ENCODE data around the gene TSHR.

TSHR gene

GRCh38 chr14:81068176-81068782, 112.9 kb downstream of the TSHR start:
- no peak overlapping the region for H3K4me3 ChIP-seq (ENCODE audit: low read depth, low read length)
- H3K36me3 ChIP-seq (ENCODE audit: control insufficient read depth, insufficient read depth, low read length): no peaks in the 10 kb centered on the region
- H3K9me3 ChIP-seq (ENCODE audit: control insufficient read depth, insufficient read depth, low read length): peaks cover 4% of the 10 kb centered on the region; the same call in 1 of the 2 replicates

GRCh38 chr14:81070511-81070910, 115.1 kb downstream of the TSHR start:
- H3K4me1 ChIP-seq (ENCODE audit: control insufficient read depth, insufficient read depth, low read length): no peaks in the 10 kb centered on the region
- H3K9me3 ChIP-seq (ENCODE audit: control insufficient read depth, insufficient read depth, low read length): peaks cover 4% of the 10 kb centered on the region; the same call in 1 of the 2 replicates
- no peak overlapping the region for H3K9ac ChIP-seq (ENCODE audit: low read depth, low read length)
- H3K27me3 ChIP-seq (ENCODE audit: control insufficient read depth, insufficient read depth, low read length): no peaks in the 10 kb centered on the region
- no peak overlapping the region for H3K27ac ChIP-seq (ENCODE audit: low read depth, low read length)
- no peaks in the 10 kb centered on the region for H3K36me3 ChIP-seq (ENCODE audit: control insufficient read depth, insufficient read depth, low read length)
- no peak overlapping the region for H3K4me3 ChIP-seq (ENCODE audit: low read depth, low read length)

More at GRCh38 chr14:81068176-81068782, 112.9 kb downstream of the TSHR start:
- Histone ChIP-seq H3K9ac (ENCODE audit: low read depth, low read length) (no peak overlapping the region), H3K4me1 (ENCODE audit: control insufficient read depth, insufficient read depth, low read length) (no peaks in the 10 kb centered on the region), H3K27me3 (ENCODE audit: control insufficient read depth, insufficient read depth, low read length) (no peaks in the 10 kb centered on the region), H3K27ac (ENCODE audit: low read depth, low read length) (no peak overlapping the region)

GRCh38 chr14:81085596-81085995, 130.2 kb downstream of the TSHR start:
- Histone ChIP-seq H3K9me3 (ENCODE audit: control insufficient read depth, insufficient read depth, low read length) (no peaks in the 10 kb centered on the region), H3K9ac (ENCODE audit: low read depth, low read length) (no peak overlapping the region), H3K27ac (ENCODE audit: low read depth, low read length) (no peak overlapping the region), H3K36me3 (ENCODE audit: control insufficient read depth, insufficient read depth, low read length) (no peaks in the 10 kb centered on the region), H3K4me3 (ENCODE audit: low read depth, low read length) (no peak overlapping the region), H3K27me3 (ENCODE audit: control insufficient read depth, insufficient read depth, low read length) (no peaks in the 10 kb centered on the region), H3K4me1 (ENCODE audit: control insufficient read depth, insufficient read depth, low read length) (no peaks in the 10 kb centered on the region)

GRCh38 chr14:81087230-81087629, 131.8 kb downstream of the TSHR start:
- no peaks in the 10 kb centered on the region for H3K4me1 ChIP-seq (ENCODE audit: control insufficient read depth, insufficient read depth, low read length)
- no peak overlapping the region for H3K9ac ChIP-seq (ENCODE audit: low read depth, low read length)
- H3K27ac ChIP-seq (ENCODE audit: low read depth, low read length): no peak overlapping the region
- H3K4me3 ChIP-seq (ENCODE audit: low read depth, low read length): no peak overlapping the region
- no peaks in the 10 kb centered on the region for H3K27me3 ChIP-seq (ENCODE audit: control insufficient read depth, insufficient read depth, low read length)
- H3K36me3 ChIP-seq (ENCODE audit: control insufficient read depth, insufficient read depth, low read length): no peaks in the 10 kb centered on the region
- no peaks in the 10 kb centered on the region for H3K9me3 ChIP-seq (ENCODE audit: control insufficient read depth, insufficient read depth, low read length)

GRCh38 chr14:81091139-81091538, 135.7 kb downstream of the TSHR start:
- no peaks in the 10 kb centered on the region for H3K9me3 ChIP-seq (ENCODE audit: control insufficient read depth, insufficient read depth, low read length)
- H3K9ac ChIP-seq (ENCODE audit: low read depth, low read length): no peak overlapping the region
- H3K4me1 ChIP-seq (ENCODE audit: control insufficient read depth, insufficient read depth, low read length): no peaks in the 10 kb centered on the region
- no peak overlapping the region for H3K4me3 ChIP-seq (ENCODE audit: low read depth, low read length)
- H3K27me3 ChIP-seq (ENCODE audit: control insufficient read depth, insufficient read depth, low read length): no peaks in the 10 kb centered on the region
- no peak overlapping the region for H3K27ac ChIP-seq (ENCODE audit: low read depth, low read length)
- H3K36me3 ChIP-seq (ENCODE audit: control insufficient read depth, insufficient read depth, low read length): no peaks in the 10 kb centered on the region

GRCh38 chr14:81091660-81092059, 136.2 kb downstream of the TSHR start:
- H3K9me3 ChIP-seq (ENCODE audit: control insufficient read depth, insufficient read depth, low read length): no peaks in the 10 kb centered on the region
- no peak overlapping the region for H3K27ac ChIP-seq (ENCODE audit: low read depth, low read length)
- H3K9ac ChIP-seq (ENCODE audit: low read depth, low read length): no peak overlapping the region
- no peaks in the 10 kb centered on the region for H3K4me1 ChIP-seq (ENCODE audit: control insufficient read depth, insufficient read depth, low read length)
- H3K36me3 ChIP-seq (ENCODE audit: control insufficient read depth, insufficient read depth, low read length): no peaks in the 10 kb centered on the region
- no peaks in the 10 kb centered on the region for H3K27me3 ChIP-seq (ENCODE audit: control insufficient read depth, insufficient read depth, low read length)
- H3K4me3 ChIP-seq (ENCODE audit: low read depth, low read length): no peak overlapping the region

- no peak overlapping the region for H3K9ac ChIP-seq (ENCODE audit: low read depth, low read length)
- H3K4me1 ChIP-seq (ENCODE audit: control insufficient read depth, insufficient read depth, low read length): no peaks in the 10 kb centered on the region
- no peak overlapping the region for H3K4me3 ChIP-seq (ENCODE audit: low read depth, low read length)
- H3K36me3 ChIP-seq (ENCODE audit: control insufficient read depth, insufficient read depth, low read length): no peaks in the 10 kb centered on the region
- no peaks in the 10 kb centered on the region for H3K9me3 ChIP-seq (ENCODE audit: control insufficient read depth, insufficient read depth, low read length)
- H3K27ac ChIP-seq (ENCODE audit: low read depth, low read length): no peak overlapping the region
- H3K27me3 ChIP-seq (ENCODE audit: control insufficient read depth, insufficient read depth, low read length): no peaks in the 10 kb centered on the region
These were observed 138.2 kb downstream of the TSHR start for GRCh38 chr14:81093651-81094050.

- Histone ChIP-seq H3K9me3 (ENCODE audit: control insufficient read depth, insufficient read depth, low read length) (no peaks in the 10 kb centered on the region), H3K4me3 (ENCODE audit: low read depth, low read length) (no peak overlapping the region), H3K4me1 (ENCODE audit: control insufficient read depth, insufficient read depth, low read length) (no peaks in the 10 kb centered on the region), H3K9ac (ENCODE audit: low read depth, low read length) (no peak overlapping the region), H3K27me3 (ENCODE audit: control insufficient read depth, insufficient read depth, low read length) (no peaks in the 10 kb centered on the region), H3K36me3 (ENCODE audit: control insufficient read depth, insufficient read depth, low read length) (no peaks in the 10 kb centered on the region), H3K27ac (ENCODE audit: low read depth, low read length) (no peak overlapping the region)
These were observed 140.1 kb downstream of the TSHR start for GRCh38 chr14:81095539-81095938.

- no peaks in the 10 kb centered on the region for H3K27me3 ChIP-seq (ENCODE audit: control insufficient read depth, insufficient read depth, low read length)
- H3K4me3 ChIP-seq (ENCODE audit: low read depth, low read length): no peak overlapping the region
- no peak overlapping the region for H3K27ac ChIP-seq (ENCODE audit: low read depth, low read length)
- H3K4me1 ChIP-seq (ENCODE audit: control insufficient read depth, insufficient read depth, low read length): no peaks in the 10 kb centered on the region
- H3K9ac ChIP-seq (ENCODE audit: low read depth, low read length): no peak overlapping the region
- H3K9me3 ChIP-seq (ENCODE audit: control insufficient read depth, insufficient read depth, low read length): no peaks in the 10 kb centered on the region
- H3K36me3 ChIP-seq (ENCODE audit: control insufficient read depth, insufficient read depth, low read length): no peaks in the 10 kb centered on the region
These were observed 141.2 kb downstream of the TSHR start for GRCh38 chr14:81096656-81097055.

- no peak overlapping the region for H3K27ac ChIP-seq (ENCODE audit: low read depth, low read length)
- no peaks in the 10 kb centered on the region; the same call in 1 of the 2 replicates for H3K4me1 ChIP-seq (ENCODE audit: control insufficient read depth, insufficient read depth, low read length)
- H3K9ac ChIP-seq (ENCODE audit: low read depth, low read length): no peak overlapping the region
- H3K9me3 ChIP-seq (ENCODE audit: control insufficient read depth, insufficient read depth, low read length): no peaks in the 10 kb centered on the region
- no peak overlapping the region for H3K4me3 ChIP-seq (ENCODE audit: low read depth, low read length)
- no peaks in the 10 kb centered on the region for H3K27me3 ChIP-seq (ENCODE audit: control insufficient read depth, insufficient read depth, low read length)
- H3K36me3 ChIP-seq (ENCODE audit: control insufficient read depth, insufficient read depth, low read length): no peaks in the 10 kb centered on the region
These were observed 146.8 kb downstream of the TSHR start for GRCh38 chr14:81102217-81102616.

GRCh38 chr14:81103443-81103842, 148.0 kb downstream of the TSHR start:
- Histone ChIP-seq H3K4me1 (ENCODE audit: control insufficient read depth, insufficient read depth, low read length) (no peaks in the 10 kb centered on the region; the same call in 1 of the 2 replicates), H3K27me3 (ENCODE audit: control insufficient read depth, insufficient read depth, low read length) (no peaks in the 10 kb centered on the region), H3K9ac (ENCODE audit: low read depth, low read length) (no peak overlapping the region)

More at GRCh38 chr14:81103443-81103842, 148.0 kb downstream of the TSHR start:
- H3K36me3 ChIP-seq (ENCODE audit: control insufficient read depth, insufficient read depth, low read length): no peaks in the 10 kb centered on the region
- no peak overlapping the region for H3K4me3 ChIP-seq (ENCODE audit: low read depth, low read length)
- H3K27ac ChIP-seq (ENCODE audit: low read depth, low read length): no peak overlapping the region
- no peaks in the 10 kb centered on the region for H3K9me3 ChIP-seq (ENCODE audit: control insufficient read depth, insufficient read depth, low read length)

All from HUES48 (cell line).